T-helper 2 cell (primary cell): ENCODE results near the gene MYCBPAP.
A peak's percentile ranks its signal among the peaks of the same experiment; 100 is the strongest.

Experiments
- DNase-seq, 5 experiments: peaks; one replicate each; pipeline versions ENCODE4 v3.0.0 to v3.0.0-alpha.2; 2012 to 2022

The MYCBPAP gene

GRCh38 chr17:50537721-50538548 lies 29.7 kb downstream of the MYCBPAP start:
- no peak for DNase-seq

- no peak for DNase-seq
Measured at GRCh38 chr17:50538549-50539410, 30.5 kb downstream of the MYCBPAP start.

- no peak for DNase-seq
Measured at GRCh38 chr17:50539762-50540559, 31.7 kb downstream of the MYCBPAP start.

GRCh38 chr17:50540560-50541401 lies 32.5 kb downstream of the MYCBPAP start:
- DNase-seq: no peak

- no peak for DNase-seq
Measured at GRCh38 chr17:50541402-50541715, 33.1 kb downstream of the MYCBPAP start.

- DNase-seq: peak; percentile 74 to 81 (median 75)
Measured at GRCh38 chr17:50541716-50542688, 33.8 kb downstream of the MYCBPAP start.

- DNase-seq: no peak
Measured at GRCh38 chr17:50542795-50543774, 34.8 kb downstream of the MYCBPAP start.

- DNase-seq: no peak
Measured at GRCh38 chr17:50544516-50544915, 36.3 kb downstream of the MYCBPAP start.

- DNase-seq: no peak
Measured at GRCh38 chr17:50545311-50545710, 37.1 kb downstream of the MYCBPAP start.

- no peak for DNase-seq
Measured at GRCh38 chr17:50546701-50547034, 38.4 kb downstream of the MYCBPAP start.

- peak; percentile 67 to 92 (median 80) for DNase-seq
Measured at GRCh38 chr17:50547035-50547735, 38.9 kb downstream of the MYCBPAP start, which contains the start of gene SPATA20. Gene SPATA20, plus strand, starts transcription at chr17:50547174. Its CDS starts 35 bp downstream, at chr17:50547209.

GRCh38 chr17:50547736-50548083 lies 39.5 kb downstream of the MYCBPAP start:
- DNase-seq: no peak

- DNase-seq: no peak
Measured at GRCh38 chr17:50548831-50549230, 40.6 kb downstream of the MYCBPAP start.

GRCh38 chr17:50549256-50549941 lies 41.2 kb downstream of the MYCBPAP start:
- DNase-seq: no peak

- DNase-seq: no peak
Measured at GRCh38 chr17:50549969-50550368, 41.7 kb downstream of the MYCBPAP start.

- DNase-seq: no peak
Measured at GRCh38 chr17:50550661-50551432, 42.6 kb downstream of the MYCBPAP start.

GRCh38 chr17:50551433-50551815 lies 43.2 kb downstream of the MYCBPAP start:
- no peak for DNase-seq

- no peak for DNase-seq
Measured at GRCh38 chr17:50551884-50552283, 43.6 kb downstream of the MYCBPAP start.
